Measurements from ENCODE around the gene NR4A3.

- TF ChIP-seq CTCF (IDR thresholded peaks at IDR 0.05) (no peak), POLR2A (IDR thresholded peaks at IDR 0.05) (no peak)
Observed at GRCh38 chr9:99807956-99808355, 13.7 kb upstream of the NR4A3 start.

Data from right lobe of liver (tissue), 4 donors.